Measurements from ENCODE around the gene SUPT4H1.
"Not testable (repeated sequence)": the region's sequence is repeated elsewhere in the genome, so short reads cannot be mapped to it uniquely, and the experiment has no call there.

The SUPT4H1 gene

DNA sequence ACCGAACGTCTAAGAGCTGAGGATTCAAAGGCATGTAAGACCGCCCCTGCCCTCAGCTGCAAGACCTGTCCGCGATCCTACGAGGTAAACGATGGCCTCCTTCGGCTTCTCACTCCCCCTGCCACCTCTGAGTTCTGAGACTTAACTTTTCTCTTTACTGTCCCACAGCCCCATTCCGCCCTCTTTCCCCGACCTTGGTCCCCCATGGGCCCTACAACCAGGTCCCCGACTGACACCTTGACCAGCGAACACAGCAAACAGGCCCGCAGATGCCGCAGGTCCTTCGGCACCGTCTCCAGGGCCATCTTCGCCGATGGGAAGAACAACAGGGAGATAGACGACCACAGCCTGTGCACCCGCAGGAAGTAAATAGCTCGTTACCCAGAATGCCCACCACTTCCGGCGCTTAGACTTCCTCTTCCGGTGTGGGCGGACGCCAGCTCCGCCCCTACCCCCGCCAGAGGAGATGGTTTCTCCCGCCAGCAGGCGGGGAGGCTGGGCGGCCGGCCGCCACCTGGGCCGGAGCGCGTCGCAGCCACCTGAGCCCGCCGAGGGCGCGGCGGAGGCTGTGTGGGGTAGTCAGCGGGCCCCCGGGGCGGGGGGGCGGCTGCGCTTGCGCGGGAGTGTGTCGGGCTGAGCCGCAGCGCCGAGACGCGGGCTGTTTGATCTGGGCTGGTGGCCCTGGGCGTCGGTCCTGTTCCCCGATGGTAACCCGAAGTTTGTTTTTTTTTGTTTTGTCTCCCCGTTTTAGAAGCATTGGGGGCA lies at the start of gene SUPT4H1:
SUPT4H1 (minus strand) TSS at position 371 of the 765 bp plus-strand sequence; CDS start at position 305, 66 bp downstream.
- peak; percentile 90 for DNase-seq

DNA sequence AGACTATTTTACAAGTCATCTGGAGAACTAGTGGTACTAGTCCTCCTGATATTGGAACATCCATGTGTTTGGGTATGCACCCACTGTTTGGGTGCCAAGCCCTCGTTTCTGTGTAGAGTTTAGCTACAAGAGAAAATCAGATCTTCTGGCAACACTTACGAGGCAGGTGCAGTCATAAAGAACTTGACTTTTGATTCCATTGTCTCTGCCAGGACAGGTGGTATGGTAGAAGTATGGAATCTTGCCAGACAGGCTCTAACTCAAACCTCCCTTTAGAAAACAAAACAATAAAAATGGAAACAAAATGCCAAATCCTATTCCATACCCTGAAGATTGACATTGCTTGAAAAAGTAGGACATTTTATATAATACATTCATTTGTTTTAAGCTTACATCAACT lies 49.3 kb upstream of the SUPT4H1 start:
- no peak for DNase-seq

DNA sequence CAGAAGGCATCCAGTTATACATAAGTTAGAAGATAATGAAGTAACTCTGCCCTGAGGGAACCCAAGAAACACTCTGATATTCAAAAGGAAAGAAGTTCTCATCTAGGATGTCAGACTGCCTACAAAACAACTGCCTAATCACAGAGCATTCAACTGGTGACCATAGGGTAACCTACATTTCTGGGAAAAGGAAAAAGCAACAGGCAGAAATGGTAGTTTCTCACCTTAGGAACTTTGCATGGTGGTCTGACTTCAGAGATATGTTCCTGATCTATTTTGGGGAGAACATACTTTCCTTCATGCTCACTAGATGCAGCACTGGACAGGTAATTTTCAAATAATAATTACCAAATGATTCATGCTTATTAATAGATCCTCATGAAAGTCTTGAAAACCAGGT lies 48.8 kb upstream of the SUPT4H1 start:
- DNase-seq, result no peak

DNA sequence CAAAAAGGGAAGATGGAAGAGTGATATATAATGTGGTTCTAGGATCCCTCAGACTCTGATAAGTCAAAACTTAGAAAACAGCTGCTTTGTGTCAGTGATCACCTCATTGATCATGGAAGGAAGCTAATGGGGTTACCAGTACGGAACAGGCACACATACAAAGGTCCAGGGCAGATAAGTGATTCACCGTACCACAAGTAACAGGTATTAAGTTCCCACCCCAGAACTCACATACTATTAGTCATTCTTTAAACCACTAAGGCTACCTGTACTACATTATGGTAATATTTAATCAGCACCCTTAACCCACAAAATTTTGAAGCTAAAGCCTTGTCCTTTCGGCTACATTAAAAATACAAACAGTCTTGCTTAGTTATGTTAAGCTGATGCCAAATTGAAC lies 48.0 kb upstream of the SUPT4H1 start:
- no peak for DNase-seq

DNA sequence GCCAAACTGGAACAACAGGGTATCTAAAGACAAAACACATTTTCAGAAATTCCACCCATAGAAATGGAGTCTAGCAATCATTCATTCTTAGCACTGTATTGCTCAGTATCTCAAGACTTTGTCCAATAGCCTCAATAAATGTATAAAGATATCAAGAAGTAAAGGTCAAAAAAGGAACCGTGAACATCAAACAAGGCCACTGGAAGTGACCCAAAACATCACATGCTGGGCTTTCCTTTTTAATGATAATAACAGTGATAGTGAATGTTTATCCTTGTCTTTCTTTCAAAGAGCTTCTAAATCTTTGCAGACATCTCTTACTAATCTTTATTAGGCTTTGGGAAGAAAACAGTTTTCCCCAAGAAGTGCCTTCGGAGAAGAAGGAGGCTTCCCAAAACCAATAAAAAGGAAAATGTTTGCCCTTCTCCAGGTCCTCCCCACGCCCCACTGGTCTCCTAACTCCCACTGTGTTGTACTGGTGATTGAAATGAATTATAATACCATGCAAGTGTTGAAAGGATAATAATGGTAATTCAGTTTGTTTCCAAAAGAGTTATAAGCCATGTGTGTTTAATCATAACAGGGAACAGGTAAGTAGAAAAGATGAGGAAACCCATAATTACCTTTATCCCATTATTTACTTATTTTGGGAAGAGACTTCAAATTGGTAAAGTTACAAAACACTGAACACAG lies 46.7 kb upstream of the SUPT4H1 start:
- no peak for DNase-seq

DNA sequence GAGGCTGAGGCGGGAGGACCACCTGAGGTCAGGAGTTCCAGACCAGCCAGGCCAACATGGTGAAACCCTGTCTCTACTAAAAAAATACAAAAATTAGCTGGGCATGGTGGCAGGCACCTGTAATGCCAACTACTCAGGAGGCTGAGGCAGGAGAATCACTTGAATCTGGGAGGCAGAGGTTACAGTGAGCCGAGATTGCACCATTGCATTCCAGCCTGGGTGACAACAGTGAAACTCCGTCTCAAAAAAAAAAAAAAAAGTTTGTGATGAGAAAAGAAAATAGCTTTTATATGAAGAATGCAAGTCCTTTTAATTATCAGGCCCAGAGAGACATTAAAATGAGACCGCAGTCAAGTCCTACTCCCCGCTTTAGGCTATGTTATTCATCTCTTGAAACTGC lies 45.4 kb upstream of the SUPT4H1 start:
- not testable (repeated sequence) for DNase-seq

DNA sequence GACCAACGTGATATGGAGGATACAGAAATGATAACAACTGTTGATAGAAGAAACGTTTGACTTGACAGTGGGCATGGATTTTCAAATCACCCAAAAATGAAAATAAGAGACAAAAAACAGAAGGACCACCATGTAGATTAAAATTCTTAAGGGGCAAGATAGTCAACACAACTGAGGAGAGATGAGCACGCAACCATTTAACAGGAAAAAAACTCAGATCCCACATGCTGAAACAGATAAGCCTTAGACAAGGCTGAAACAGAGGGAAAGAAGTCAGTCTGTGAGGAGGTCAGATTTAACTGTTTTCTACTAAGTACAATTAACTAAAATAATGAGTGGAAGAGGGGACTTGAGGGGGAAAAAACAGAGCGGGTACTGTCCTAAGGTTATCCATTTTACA lies 44.2 kb upstream of the SUPT4H1 start:
- no peak for DNase-seq

DNA sequence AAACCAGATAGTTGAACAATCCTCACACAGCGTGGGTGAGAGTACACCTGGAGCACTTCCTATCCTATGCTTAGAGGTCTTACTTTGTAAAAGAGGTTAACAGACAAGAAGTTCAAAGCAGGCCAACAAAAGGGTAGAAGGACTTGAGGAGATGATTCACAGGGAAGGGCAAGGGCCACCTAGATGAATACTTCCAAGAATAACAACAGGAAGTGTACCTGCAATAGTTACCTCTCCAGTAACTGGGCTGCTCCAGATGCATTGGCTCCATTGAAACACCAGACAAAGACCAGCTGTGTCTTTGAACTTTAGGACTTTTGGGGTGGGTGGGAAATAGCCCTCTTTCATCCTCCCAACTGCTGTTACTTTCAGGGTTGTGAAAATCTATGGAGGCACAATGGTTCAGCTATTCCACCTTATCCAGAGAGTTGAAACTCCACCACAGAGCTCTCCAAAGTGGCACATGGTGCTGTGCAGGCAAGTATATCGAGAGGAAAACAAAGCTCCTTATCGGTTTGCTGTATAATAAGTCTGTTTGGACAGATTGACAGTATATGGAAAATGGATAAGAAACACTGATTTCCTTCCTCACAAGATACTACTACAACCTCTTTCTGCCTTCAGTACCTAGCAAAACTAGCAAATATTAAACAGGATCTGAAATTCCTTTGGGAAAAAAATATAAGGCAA lies 42.7 kb upstream of the SUPT4H1 start:
- DNase-seq, result no peak

DNA sequence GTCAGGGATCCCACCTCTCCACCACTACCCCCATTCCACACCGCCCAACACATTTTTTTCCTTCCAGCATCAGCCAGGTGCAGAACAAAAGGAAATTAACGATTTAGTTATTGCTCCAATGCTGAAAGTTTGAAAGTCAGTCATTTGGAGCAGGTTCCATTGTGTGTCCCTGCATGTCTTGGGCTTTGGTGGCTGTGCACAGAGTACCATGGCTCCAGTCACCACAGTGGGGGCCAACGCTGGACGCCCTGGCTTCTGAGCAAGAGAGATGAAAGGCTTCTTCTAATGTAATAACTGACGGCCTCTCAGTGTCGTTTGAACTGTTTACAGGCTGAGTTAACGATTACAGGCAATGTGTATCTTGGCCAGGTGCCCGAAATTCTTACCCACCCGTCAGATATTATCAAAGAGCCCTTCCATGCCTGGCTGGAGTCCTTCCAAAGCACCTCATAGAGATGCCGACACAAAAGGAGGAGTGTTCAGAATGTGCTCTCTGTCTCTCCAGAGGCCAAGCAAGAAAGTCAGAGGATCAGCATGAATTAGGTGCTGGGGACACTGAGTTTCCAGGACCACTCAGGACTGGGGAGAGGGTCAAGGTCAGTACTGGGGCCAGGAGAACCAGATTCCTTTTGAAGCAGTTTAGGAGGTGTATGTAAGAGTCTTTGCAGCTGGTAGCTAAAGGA lies 39.4 kb upstream of the SUPT4H1 start:
- DNase-seq, result peak; percentile 80

DNA sequence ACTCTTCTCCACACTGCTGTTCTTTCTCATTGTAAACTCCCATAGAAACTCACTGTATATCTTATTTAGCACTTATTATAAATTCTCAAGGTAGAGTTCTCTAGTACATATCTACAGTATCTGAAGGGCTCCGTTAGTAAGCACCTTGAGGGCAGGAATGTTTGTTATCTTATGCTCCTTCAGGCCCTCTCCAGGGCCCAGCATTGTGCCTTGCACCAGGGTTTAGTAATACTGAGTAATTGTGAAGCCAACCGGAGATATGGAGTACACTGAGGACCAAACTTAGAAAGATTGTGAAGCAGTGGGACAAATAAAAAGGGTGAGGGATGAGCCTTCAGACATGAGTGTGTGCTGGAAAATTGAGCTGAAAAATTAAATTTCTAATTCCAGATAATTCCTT lies 38.9 kb upstream of the SUPT4H1 start:
- DNase-seq, result no peak

DNA sequence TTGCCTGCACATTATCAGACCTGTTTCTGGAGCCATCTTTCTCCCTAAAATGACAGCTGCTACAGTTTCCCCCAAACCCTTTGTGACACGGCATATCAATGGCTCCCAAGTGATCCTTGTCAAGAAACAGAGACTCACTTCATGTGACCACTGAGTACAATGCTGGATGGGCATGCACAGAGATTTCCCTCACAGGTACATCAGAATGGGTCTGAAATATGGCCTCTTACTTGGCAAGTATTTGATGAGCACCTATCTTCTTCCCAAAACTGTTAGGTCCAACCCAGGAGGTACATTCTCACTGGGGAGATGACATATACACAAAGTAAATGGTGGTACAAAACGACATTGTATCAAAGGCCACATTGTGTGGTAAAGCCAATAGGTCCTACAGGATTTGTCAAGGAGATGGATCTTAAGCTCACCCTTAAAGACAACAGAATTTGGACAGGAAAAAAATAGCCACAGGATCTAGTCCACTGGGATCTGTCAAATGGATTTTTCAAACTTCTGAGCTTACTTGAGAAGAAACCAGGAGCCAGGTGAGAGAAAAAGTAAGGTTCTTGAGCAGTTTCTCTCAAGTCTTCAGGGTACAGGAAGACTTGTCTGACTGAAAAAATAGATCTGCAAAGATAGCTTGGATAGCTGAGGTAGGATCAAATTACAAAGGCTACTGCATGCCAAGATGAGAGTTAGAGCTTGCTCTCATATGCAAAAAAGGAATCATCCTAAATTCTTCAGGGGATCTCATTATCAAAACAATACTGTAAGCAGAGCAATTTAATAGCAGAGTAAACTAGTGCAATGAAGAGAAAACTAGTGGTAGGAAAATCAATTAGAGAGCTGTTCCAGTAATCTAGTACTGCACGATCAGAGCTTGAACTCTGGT lies 36.5 kb upstream of the SUPT4H1 start:
- DNase-seq, result no peak

DNA sequence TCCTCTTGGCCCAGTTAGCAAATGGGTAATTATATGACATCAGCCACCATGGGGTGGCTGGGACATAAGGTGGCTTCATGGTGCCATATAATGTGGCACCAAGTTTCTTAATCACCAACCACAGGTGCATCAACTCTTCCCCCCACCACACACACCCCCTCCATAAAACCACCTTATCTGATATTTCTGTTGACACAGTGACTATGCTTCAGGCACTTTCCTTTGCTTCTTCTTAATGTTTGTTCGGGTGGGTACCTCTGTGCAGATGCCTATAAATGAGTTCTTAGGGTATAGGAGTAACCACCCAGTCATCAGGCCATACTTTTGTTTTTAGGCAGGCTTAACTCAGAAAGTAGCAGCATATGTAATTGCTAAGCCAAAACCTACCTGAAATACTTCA lies 35.8 kb upstream of the SUPT4H1 start:
- no peak for DNase-seq

DNA sequence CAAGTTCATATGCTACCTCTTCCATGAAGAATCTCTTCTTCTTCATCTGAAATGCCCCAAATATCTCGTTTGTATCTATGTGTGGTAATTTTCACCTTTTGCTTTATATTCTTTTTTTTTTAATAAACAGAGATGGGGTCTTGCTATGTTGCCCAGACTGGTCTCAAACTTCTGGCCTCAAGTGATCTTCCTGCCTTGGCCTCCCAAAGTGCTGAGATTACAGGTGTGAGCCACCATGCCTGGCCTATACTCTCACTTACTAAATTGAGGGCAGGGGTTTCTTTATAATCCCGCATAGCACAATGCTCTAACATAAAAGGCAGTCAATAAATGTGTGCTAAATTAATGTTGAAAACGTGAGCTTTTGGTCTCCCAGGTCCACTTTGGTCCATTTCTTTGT lies 34.7 kb upstream of the SUPT4H1 start:
- DNase-seq, result no peak

DNA sequence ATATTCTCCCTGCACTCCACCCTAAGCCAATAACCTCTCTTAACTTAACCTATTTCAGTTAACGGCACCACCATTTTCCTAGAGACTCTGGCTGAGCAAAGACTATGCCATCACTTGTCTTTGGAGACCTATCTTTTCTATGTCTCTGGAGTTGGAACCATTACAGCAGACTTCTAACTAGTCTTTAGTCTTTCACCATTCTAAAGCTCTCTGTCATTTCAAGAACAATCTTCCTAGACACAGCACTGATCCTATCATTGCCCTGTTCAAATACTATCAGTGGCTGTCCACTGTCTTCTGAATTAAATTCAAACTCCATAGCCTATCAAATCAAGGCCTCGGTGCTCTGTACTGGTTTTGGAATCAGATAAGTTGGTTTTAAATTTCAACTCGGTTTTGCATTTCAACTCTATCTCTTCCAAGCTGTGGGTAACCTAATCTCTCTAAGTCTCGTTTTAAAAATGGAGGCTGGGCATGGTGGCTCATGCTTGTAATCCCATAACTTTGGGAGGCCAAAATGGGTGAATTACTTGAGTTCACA lies 33.4 kb upstream of the SUPT4H1 start:
- no peak for DNase-seq

DNA sequence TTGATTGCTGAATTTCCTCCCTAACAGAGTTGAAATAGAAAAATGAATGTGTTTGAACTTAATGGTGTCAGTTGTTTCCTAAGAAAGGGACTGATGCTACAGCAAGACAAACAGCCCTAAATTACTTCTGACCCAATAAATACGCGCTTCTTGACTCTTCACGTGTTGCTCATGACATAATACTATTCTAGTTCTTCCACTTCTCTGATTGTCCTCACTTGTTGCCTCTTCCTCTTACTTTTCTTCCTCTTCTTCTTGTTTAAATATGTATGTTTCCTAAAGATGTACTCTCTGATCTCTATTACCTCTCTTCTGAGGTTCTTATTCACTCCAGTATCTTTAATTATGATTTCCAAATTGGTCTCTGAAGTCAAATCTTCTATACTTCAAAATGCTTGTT lies 32.9 kb upstream of the SUPT4H1 start:
- DNase-seq, result no peak

DNA sequence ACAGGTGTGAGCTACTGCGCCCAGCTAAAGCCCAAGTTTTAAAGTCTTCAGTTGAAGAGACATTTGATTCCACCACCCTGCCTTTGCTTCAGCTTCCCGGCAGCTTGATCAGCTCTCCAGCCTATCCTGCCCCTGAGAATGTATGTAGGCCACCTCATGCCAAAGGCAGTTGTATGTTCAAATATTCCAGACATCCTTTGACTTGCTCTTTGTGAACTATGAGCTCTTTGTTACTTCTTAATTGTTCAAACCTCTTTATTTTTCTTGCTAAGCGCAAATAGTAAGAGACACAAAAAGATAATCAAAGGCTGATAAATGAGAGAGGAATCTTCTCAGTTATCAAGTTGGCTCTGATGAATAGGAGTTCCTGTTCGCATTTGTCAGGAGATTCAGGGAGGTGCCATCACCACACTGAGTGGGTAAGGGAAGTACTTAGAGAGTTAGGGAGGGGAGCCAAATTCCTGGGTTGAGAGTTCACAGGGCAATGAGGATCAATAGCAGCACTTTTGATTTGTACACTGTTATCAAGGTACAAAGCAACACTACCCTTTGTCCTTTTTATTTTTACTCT lies 32.0 kb upstream of the SUPT4H1 start:
- DNase-seq, result no peak

DNA sequence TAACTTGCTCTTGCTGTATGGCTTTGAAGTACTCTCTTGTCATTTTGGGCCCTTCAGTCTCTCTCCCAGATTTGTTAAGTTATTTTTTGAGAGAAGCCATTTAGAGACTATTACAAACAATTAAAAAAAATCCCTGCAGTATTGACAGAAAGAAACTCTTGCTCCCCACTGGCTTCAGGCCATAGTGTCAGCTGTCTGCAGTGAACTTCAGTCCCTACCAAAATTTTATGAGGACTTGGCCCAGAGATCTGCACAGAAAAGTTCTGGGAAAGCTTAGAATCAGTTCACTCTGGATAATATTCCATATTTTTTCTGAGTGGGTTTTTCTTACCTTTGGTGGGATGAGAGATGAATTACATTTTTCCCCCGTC lies 30.9 kb upstream of the SUPT4H1 start:
- DNase-seq, result no peak

DNA sequence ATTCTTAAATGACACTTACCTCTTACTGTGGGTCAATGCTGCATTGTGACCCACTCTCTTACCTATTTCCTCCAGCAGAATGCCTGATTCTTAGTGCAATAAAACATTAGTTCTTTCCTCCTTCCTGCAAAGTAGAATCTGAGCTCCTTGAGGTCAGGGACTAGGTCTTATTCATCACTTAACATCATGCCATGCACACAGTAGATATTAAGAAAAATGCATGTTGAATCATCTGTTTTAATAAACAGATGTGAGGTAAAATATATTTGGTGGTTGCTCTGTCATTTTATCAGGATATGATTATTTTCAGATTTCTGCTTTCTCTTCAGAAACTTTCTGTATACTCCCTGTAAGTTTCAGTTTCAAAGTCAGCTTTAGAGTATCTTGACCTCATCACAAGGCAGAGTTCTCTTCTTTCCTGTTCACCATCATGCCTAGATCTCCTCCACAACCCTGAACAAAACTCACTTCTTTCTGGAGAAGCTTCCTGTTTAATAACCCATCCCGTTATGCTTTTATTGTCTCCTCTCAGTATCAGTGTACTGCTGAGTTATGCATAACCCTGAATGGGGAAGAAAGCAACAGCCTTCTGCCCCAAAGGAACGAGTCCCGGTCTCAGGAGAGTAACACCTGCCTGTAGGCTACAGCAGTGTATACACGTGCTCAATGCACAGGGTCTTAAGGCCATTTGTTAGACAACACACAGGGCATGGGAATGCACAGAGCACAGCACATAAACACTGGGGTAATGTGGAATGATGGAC lies 30.3 kb upstream of the SUPT4H1 start:
- no peak for DNase-seq

DNA sequence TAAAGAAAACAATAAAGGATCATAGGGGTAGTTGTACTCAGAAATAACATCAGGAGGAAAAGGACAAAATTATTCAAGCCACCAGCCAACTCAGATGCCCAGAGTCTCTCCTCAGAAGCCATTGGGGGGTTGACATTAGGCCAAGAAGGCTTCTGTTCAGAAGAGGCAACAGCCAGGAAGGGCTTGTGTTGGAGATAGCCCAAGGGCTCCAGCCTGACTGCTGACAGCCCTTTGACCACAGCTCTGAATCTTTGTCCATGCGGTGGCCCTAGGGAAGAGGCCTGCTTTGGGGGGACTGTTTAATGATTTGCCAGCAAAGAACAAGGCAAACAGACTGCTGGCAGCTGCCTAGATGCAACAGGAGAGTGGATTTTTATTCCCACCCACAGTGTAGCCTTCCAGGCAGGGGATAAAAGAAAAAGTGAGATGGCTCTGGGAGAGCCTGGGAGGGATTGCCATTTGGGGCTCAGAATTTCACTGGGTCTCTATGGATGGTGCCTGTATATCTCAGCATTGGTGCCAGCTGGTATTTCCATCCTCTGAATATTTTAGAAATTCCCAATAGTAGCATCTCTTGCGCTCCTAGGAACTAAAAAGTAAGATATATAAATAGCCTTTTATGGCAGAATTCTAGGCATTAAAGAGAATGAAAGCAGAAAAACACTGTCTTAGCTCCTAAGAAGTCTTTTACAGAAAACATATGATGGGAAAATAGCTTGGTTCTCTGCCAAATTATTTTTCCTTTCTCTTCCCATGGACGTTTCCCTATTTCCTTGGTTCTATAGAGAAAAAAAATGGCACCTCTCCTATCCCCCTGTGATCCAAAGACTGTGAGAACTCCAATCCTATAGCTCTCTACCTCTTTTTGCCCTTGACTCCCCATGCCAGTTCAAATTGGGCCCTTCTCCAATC lies 29.4 kb upstream of the SUPT4H1 start:
- no peak for DNase-seq

All from NCI-H226 (cell line).